Testis (tissue), 2 donors: Measurements from ENCODE around the gene CNPY4.

Experiments
- CTCF ChIP-seq, 3 experiments: fragments of 450-650 bp in 2 of 3; fragments of 200-600 bp in 1 of 3; sonication (generic) in 1 of 3; IDR thresholded peaks; one replicate each; pipeline ENCODE4 v1.5.1; 2016 to 2019; ENCODE audit warnings: antibody characterized with exemption in 3 of 3, mild to moderate bottlenecking in 2 of 3, moderate library complexity in 1 of 3
- POLR2A ChIP-seq: fragments of 450-650 bp; IDR thresholded peaks from one replicate; pipeline ENCODE4 v1.6.1; 2017; ENCODE audit warnings: antibody characterized with exemption, mild to moderate bottlenecking, moderate library complexity

DNA sequence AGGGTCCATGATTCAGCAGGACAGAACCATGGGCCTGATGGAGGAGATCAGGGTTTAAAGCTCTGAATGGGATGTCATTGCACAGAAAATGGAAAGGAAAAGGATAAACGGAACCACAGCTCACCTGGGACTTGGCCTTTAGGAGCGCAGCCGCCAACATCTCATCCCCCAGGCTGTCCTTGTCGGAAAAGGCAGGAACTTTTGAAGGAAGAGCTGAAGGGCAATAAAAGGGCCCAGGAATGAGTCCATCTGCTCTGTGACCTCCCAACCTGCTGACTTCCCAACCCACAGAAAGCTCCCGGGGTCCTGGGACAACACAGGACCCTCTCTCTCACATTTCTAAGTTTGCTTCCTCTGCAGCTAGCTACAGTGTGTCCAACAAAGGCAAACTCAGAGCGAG, 44.0 kb upstream of the CNPY4 start:
- no peak for TF ChIP-seq CTCF (IDR thresholded peaks at IDR 0.05)
- no peak for TF ChIP-seq POLR2A
